GM21526 (cell line): ENCODE results near the gene TBC1D10A.
A peak's percentile ranks its signal among the peaks of the same experiment; 100 is the strongest.

Source experiments
- ATAC-seq: cut with Tn5 transposase; IDR thresholded peaks from one replicate; pipeline ENCODE4 v1.9.1; 2021; ENCODE audit warnings: moderate library complexity; ENCODE audit not compliant: unreplicated experiment, low FRiP score

TBC1D10A gene, protein sequence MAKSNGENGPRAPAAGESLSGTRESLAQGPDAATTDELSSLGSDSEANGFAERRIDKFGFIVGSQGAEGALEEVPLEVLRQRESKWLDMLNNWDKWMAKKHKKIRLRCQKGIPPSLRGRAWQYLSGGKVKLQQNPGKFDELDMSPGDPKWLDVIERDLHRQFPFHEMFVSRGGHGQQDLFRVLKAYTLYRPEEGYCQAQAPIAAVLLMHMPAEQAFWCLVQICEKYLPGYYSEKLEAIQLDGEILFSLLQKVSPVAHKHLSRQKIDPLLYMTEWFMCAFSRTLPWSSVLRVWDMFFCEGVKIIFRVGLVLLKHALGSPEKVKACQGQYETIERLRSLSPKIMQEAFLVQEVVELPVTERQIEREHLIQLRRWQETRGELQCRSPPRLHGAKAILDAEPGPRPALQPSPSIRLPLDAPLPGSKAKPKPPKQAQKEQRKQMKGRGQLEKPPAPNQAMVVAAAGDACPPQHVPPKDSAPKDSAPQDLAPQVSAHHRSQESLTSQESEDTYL

DNA sequence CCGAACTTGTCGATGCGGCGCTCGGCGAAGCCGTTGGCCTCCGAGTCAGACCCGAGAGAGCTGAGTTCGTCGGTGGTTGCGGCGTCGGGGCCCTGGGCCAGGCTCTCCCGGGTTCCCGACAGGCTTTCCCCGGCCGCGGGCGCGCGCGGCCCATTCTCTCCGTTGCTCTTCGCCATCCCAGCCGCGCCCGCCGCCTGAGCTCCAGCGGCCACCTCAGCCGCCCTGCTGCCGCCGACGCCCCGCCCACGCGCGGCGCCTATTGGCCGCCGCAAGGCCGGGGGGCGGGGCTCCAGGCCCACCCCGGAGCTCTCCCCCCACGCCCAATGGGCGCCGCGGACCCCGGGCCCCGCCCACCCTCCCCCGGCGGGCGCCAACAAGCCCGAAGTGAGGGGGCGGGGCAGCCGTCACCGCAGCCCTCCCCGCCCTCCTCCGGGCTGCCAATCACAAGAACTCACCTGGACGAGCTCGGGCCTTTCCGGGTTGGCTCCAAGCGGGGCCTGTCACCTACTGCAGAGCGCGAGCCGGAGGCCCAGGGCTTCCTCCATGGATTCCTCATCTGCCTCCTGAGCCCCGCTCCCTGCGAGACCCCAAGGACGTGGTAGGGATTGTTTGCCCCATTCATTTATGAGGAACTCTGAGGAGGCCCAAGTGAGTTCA lies at the start of gene TBC1D10A:
TBC1D10A (minus strand) TSS at position 236 of the 657 bp plus-strand sequence; CDS start at position 176, 60 bp downstream.
- peak; percentile 80 for ATAC-seq

DNA sequence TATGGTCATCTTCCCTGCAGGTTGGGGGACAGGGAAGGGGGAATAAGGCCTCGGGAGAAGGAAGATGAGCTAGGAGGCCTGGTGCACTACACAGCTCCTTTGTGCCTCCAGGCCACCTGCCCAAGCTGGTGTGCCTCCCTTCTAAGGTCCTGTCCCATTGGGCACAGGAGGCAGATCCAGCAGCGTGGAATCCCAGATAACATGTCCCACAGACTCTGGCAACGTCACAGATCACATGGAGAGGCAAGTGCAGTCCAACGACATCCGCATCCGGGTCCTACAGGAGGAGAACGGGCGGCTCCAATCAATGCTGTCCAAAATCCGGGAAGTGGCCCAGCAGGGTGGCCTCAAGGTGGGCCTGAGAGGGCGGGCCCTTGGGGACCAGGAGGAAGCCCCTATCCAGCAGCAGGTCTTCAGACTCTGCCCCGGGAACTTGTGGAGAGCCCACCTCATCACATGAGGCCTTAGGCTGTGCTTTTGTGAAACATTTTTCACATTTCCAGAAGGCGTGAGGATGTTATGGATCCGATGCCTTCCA lies 48.6 kb upstream of the TBC1D10A start:
- no peak for ATAC-seq

DNA sequence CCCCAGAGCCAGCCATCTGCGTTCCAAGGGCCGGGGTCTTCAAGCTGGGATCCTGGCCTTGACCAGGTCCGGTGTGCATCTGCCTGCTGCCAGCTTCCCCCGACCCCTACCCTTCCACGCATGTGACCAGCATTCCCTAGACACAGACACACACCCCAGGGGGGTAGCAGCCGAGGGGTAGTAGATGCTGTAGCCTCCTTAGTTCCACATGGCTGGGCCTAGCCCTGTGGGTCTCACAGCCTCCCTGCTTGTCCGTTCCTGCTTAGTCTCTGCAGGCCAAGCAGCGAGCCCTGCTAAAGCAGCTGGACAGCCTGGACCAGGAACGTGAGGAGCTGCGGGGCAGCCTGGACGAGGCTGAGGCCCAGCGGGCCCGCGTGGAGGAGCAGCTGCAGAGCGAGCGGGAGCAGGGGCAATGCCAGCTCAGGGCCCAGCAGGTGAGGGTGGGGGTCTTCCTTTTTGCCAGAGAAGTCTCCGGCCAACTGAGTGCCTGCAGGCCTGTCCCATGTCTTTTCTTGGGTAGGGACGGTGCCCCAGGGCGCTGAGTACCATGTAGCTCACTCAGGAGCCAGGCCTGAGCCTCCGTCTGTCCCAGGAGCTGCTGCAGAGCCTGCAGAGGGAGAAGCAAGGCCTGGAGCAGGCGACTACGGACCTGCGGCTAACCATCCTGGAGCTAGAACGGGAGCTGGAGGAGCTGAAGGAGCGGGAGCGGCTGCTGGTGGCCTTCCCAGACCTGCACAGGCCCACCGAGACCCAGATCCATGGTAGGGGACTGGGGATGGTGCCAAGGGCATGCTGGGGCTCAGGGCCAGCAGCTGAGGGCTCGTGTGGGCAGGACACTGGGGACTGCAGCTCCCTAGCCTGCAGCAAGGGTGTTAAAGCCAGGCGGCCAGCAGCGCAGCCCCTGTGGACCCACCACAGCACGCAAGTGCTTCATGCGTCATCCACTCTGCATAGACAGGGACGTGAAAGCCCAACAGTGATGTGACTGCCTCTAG lies 46.9 kb upstream of the TBC1D10A start:
- ATAC-seq: no peak

DNA sequence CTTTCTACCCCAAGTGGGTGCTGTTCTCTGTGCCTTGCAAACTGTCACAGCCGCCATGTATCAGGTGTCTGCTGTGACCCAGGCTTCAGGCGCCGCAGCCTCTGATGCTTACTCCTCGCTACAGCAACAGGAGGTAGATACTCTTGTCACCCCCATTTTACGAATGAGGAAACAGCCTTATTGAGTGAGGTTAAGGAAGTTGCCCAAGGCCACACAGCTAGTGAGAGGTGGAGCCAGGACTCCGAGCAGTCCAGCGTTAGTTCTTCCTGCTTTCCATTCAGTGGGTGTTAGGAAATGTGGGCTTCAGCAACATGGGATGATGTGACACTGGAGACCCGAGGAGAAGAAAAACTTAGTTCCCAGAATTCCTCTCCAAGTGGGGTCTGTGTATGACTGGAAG lies 46.2 kb upstream of the TBC1D10A start:
- no peak for ATAC-seq

DNA sequence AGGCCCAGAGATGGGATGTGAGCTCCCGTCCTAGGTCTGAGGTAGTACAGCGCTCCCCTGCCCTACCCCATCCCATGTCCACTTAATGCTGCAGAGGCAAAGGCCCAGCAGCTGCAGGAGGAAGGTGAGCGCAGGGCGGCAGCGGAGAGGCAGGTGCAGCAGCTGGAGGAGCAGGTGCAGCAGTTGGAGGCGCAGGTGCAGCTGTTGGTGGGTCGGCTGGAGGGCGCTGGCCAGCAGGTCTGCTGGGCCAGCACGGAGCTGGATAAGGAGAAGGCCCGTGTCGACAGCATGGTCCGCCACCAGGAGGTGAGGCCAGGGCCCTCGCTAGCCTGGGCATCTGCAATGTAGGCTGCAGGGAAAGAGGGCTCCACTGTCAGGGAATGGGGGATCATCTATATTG lies 45.2 kb upstream of the TBC1D10A start:
- ATAC-seq: no peak

DNA sequence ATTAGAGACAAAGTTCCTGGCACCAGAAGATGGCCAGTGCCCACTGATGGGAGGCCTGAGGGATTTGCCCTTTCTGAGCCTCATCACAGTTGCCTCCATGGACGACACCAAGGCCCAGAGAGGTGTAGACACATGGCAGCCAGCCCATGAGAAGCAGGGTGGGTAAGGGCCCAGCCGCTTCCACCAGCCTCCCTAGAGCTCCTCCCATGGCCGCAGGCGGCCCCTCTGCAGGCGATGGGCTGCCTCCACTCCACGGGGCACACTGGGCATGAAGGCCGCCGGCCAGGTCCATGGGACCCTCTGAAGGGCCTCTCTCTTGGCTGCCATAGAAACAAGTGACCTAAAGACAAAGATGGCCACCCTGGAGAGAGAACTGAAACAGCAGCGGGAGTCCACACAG lies 44.6 kb upstream of the TBC1D10A start:
- no peak for ATAC-seq

DNA sequence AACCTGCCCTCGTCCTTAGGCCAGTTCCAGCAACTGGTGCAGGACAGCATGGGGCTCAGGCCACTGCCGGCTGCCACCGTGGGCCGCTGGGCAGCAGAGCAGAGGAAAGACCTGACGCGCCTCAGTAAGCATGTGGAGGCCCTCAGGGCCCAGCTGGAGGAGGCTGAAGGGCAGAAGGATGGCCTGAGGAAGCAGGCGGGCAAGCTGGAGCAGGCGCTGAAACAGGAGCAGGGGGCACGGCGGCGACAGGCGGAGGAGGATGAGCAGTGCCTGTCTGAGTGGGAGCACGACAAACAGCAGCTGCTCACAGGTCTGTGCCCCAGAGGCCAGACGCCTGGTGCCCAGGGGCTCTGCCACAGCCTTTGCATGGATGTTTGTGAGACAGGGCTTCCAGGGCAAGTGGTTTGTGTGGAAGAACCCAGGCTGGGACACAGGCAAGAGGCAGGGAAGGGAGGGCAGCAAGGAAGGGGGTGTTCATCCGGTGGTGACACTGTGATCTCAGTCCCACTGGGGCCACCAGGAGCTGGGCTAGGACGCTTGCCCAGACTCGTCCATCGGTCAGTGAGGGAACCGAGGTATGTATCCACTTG lies 44.0 kb upstream of the TBC1D10A start:
- ATAC-seq: no peak

DNA sequence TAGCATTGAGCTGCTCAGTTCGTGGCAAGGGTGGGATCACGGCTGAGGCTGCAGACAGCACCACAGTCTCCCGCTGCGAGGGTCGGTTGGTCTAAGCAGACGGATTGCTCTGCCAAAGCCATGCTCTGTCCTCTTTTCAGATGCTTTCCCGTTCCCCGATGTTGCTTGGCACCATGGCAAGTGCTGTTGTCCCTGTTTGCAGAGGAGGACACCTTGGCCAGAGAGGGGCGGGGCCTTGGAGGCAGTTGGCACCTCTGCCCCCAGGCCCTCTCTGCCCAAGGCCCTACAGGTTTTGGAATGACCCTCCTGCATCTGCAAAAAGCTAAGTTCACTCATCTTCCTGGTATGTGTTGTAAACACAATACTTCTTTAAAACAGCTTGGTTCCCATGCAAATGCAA lies 41.7 kb upstream of the TBC1D10A start:
- ATAC-seq: no peak

DNA sequence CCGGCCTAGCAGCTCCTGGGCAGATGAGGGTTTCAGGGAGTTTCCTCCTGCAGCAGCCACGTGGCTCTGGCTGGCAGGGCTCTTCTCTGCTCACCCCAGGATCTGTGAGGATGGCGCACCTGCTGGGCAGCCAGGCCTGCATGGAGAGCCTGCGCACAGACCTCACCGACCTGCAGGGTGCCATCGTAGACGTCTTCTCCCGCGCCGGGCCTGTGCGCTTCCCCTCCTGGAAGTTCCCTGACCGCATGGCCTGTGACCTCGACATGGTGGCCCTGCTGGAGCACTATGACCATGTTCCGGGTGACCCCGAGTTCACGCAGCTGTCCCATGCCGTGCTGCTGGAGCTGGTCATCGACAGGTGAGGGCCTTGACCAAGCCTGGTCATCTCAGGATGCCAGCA lies 39.1 kb upstream of the TBC1D10A start:
- no peak for ATAC-seq

DNA sequence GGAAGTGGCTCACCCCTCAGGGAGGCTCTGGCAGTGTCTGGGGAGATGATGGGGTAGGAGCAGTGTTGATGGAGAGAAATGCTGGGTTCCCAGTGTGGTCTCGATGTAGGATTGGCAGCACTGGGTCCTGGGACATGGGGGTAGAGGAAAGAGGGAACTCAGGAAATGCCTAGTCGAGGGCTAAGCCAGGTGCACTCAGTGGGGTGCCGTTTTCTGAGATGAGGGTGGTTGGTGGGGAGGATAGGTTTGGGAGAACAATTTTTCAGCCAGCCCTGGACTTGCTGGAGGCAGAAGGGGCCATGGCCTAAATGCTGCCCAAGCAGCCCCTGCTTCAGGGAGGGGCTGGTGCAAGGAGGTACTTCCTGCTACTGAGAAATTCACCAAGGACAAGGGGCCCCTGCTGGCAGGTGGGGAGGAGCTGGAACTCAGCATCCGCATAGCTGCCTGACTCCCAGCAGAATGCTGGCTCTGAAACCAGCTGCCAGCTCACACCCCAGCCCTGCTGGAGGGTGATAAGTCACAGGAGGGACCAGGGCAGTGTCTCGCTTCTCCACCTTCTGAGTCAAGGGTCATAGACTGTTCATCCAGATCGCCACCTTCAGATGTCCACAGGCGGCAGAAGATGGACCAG lies 36.0 kb upstream of the TBC1D10A start:
- ATAC-seq: no peak

DNA sequence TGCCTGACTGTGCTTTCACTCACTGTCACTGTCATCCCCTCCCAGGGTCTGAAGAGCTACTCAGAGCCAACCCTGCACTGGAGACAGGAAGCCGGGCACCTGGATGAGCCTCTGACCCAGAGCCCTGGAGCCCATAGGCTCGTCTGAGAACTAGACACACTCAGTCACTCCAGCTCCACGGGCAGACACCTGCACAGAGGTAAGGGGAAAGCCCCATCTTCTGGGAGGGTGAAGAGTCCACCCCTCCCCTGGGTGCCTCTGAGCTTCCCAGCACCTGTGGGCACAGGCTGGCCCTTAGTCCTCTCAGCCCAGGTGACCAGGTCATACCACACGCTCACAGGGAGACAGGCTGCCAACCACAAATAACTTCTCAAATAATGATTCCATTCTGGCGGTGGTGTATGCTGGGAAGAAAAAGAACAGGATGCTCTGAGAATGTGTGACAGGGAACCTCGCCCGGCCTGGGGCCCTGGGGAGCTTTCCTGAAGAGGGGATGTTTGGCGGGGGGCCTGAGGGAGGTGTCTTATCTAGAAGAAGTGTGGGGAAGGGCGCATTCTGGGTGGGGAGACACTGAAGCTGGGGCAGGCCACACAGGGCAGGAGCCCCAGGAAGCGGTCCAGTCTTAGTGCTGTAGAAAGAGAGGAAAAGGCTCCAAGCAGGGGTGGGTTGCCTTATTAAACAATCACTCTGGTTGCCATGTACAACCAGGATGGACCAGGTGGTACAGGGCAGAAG lies 35.3 kb upstream of the TBC1D10A start:
- ATAC-seq: no peak

DNA sequence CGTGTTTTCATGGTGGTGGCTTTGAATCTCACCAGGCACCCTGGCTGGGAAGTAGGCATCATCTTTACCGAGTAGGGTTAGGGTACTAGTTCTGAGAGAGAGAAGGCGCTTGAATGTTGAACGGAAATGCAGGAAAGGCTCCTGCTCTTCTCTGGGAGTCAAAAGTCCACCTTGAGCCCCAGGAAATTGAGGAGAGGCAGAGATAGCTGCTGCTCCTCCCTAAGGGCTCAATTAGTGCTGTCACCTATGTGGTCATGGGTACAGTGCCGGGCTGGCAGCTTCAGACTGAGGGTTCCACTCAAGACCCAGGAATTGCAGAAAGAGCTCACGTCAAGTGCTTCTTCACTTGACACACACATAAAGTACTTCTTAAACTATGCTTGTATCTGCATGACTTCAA lies 31.8 kb upstream of the TBC1D10A start:
- ATAC-seq: no peak

DNA sequence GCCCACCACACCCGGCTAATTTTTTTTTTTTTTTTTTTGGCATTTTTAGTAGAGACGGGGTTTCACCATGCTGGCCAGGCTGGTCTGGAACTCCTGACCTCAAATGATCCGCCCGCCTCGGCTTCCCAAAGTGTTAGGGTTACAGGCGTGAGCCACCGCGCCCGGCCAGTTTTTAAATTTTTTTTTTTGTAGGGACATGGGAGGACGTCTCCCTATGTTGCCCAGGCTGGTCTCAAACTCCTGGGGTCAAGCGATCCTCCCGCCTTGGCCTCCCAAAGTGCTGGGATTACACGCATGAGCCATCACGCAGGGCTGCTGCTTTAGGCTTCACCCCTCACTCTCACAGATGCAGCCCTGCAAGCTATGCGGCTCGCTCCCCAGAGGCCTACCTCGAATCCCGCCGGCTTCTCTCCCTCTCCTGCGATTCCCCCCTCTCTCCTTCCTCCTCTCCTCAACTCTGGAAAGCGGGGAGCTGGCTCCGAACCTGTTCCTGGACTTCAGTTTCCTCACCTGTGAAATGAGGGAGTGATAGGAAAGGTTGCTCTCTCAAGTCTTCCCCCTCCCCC lies 31.0 kb upstream of the TBC1D10A start:
- no peak for ATAC-seq

DNA sequence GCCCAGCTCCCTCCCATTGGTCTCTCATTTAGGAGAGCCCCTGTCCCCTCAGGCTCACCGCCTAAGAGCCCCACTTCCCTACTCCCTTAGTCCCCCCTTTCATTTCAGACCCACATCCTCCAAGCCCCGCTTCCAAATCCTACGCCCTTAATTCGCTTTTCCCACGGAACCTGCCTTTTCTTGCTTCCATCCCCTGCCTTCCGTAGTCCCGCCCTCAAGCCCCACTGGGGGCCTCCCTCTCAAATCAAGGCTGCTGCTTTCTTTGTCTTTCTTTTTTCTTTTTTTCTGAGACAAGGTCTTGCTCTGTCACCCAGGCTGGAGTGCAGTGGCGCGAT lies 30.5 kb upstream of the TBC1D10A start:
- peak; percentile 37 for ATAC-seq

DNA sequence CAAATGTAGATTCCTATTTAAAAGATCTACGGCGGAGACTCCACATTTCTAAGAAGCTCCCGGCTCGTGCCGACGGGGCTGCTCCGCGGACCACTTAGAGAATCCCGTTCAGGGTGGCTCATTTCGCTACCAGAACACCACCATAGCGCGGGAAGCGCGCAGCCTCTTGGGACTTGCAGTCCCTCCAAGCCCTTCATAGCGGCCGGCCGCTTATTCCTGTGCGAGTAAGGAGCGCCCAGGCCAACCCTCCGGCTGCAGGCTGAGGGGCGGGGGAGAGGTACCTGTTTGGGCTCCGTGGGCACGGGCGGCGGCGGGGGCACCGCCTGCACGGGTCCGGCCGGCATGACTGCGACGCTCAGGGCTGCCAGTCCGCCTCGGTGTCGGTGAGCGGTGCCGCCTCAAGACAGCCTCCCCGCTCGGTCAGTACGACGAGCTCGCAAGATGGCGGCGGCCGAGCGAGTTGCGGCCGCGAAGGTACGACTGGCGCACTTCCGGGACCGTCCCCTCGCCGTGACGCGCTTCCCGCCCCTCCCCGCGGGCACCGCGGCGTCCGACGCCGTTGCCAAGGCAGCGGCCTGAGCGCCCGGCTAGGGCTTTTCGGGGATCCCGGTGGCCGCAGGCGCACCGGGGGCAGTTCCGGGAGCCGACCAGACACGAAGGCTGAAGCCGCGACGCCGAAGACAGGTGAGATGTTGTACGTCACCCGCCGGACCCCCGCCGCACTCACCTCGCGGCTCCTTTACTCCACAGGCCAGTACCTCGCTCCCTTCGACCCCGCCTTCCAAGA lies 29.9 kb upstream of the TBC1D10A start, which contains the start of the genes CCDC157 and SF3A1:
CCDC157 (plus strand) TSS at position 559 of the 787 bp plus-strand sequence. CDS start 8,994 bp downstream, outside the sequence.
SF3A1 (minus strand) TSS at position 446 of the 787 bp plus-strand sequence; CDS start at position 344, 102 bp downstream.
- ATAC-seq: peak; percentile 86

DNA sequence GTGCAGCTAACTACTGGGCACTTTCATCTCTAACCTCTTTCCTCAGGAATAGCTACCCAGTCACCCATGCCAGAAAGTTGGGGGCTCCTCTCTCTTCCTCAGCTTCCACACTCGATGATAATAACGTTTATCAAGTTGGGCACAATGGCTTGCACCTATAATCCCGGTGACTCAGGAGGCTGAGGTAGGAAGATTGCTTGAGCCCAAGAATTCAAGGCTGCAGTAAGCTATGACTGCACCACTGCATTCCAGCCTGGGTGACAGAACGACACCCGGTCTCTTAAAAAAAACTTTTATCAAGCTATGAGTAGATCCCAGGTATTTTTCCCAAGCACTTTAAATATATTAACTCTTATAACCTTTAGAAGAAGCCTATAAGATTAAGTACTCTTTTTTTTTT lies 27.9 kb upstream of the TBC1D10A start:
- ATAC-seq: no peak

DNA sequence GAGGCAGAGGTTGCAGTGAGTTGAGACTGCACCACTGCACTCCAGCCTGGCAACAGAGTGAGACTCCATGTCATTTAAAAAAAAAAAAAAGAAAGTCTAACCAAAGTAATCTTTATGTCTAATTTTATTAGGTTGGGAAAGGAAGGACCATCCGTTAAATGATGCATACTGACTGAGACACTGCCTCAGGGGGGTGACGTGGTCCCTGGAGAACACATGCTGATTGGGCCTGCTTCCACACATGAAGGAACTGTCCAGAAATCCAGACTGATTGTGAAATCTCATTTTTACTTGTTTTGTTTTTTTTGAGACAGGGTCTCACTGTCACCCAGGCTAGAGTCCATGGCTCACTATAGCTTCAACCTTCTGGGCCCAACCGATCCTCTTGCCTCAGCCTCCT lies 24.5 kb upstream of the TBC1D10A start:
- no peak for ATAC-seq

DNA sequence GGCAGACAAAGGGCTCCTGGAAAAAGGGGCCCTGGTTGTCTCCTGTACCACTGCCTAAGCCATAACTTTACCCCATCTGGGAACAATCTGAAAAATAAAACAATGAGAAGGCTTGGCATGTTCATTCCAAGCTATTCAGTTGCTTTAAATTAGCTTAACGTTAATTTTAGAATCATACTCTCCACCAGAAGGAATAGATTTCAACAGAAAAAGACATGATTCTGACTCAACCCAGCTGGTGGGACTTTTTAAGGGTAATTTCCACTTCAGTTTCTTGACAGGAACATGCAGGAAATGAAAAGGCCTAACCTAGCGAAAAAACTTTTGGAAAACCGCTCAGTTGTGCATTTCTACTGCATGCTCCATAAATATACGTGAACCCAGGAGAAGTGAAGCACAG lies 22.1 kb upstream of the TBC1D10A start:
- ATAC-seq: no peak
